ENCODE measurements around the gene SLC2A8.

Gene SLC2A8

DNA sequence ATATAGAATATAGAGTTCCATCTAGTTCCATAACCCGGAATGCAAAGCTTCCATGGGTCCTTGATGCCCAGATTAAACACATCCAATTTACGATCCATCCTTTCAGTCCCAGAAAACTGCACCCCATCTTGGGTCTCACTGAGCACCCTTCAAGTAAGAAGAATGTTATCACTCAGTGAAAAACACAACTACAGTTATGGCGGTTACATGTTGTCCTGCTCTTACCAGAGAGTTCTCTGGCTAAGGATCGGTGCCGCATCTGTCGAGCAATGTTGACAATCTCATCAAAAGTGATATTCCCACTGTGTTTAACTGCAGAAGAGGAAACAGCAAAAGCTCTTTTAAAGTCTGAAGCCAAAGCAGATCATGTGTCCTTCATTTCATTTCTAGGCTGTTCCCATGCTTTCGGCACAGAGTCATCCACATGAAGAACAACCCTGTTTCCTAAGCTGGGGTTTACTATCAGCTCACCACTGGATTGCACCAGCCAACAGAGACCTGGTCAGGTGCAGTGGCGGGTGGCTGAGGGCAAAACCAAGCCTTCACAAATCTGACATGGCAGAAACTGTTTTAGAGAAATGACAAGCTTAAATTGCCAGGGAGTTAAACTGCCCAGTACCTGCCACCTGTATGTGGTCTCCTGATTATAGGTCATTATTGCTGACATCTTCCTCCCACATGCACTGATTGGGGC lies 51.3 kb downstream of the SLC2A8 start:
- peak overlapping the region; percentile 78 for H3K4me3 ChIP-seq (replicated peaks; ENCODE audit: low read depth, low read length)
- DNase-seq (ENCODE audit: low read depth), result no peak
- TF ChIP-seq, protein P1, sequence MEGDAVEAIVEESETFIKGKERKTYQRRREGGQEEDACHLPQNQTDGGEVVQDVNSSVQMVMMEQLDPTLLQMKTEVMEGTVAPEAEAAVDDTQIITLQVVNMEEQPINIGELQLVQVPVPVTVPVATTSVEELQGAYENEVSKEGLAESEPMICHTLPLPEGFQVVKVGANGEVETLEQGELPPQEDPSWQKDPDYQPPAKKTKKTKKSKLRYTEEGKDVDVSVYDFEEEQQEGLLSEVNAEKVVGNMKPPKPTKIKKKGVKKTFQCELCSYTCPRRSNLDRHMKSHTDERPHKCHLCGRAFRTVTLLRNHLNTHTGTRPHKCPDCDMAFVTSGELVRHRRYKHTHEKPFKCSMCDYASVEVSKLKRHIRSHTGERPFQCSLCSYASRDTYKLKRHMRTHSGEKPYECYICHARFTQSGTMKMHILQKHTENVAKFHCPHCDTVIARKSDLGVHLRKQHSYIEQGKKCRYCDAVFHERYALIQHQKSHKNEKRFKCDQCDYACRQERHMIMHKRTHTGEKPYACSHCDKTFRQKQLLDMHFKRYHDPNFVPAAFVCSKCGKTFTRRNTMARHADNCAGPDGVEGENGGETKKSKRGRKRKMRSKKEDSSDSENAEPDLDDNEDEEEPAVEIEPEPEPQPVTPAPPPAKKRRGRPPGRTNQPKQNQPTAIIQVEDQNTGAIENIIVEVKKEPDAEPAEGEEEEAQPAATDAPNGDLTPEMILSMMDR (IDR thresholded peaks at IDR 0.05; ENCODE audit: low read length, missing control alignments), result no peak

DNA sequence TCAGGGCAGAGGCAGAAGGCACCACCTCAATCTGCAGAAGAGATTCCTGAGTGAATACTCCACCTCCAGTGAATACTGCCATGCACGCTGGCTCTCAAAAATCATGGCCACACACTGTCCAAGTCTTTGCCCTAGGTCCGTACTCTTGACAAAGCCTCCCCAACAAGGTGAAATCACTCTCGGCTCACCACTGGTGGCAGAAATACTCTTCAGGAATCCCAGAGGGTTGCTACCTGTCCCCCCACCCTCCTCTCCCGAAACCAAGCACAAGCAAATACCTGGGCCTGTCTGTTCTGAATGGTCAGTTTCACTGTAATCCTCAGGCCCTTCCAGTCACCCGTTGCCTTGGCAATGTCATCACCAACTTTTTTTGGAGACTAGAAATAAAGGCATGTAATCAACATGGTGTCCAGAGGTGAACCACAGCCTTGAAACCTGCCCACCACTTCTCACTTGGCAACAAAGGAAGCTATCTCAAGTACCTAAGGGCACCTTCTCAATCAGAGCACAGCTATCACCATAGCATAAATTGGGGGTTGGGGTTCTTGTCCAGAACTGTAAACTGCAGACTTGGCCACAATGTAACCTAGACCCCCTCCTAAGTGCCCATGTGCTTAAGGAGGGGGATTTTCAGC lies 52.5 kb downstream of the SLC2A8 start:
- TF ChIP-seq, protein P1 (IDR thresholded peaks at IDR 0.05; ENCODE audit: low read length, missing control alignments), result no peak
- no peak for DNase-seq (ENCODE audit: low read depth)
- peak overlapping the region; percentile 78 for H3K4me3 ChIP-seq (replicated peaks; ENCODE audit: low read depth, low read length)

DNA sequence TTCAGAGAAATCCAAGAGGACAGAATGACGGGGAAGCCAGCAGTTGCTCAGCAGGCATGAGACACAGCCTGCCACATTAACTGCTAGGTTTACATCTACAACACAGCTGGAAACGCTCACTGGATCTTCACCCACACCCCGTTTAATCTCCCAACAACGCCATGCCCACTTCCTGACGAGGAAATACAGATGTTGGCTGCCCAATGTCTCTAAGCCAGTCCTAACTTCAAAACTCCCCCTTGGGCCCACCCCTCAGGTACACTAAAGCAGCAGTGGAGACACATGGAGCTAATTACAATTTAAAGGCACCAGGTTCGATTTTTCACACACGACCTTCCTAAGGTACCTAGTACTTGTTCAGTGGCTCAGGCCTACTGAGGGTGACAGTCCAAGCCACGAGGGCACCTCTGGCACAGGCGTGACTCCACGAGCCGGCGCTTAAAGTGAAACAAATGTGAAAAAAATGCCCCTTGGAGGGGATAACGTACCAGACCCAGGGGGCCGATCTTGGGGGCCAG lies 53.3 kb downstream of the SLC2A8 start:
- DNase-seq (ENCODE audit: low read depth), result peak; percentile 41
- TF ChIP-seq, protein P1 (IDR thresholded peaks at IDR 0.05; ENCODE audit: low read length, missing control alignments), result no peak
- peak overlapping the region; percentile 78 for H3K4me3 ChIP-seq (replicated peaks; ENCODE audit: low read depth, low read length)

DNA sequence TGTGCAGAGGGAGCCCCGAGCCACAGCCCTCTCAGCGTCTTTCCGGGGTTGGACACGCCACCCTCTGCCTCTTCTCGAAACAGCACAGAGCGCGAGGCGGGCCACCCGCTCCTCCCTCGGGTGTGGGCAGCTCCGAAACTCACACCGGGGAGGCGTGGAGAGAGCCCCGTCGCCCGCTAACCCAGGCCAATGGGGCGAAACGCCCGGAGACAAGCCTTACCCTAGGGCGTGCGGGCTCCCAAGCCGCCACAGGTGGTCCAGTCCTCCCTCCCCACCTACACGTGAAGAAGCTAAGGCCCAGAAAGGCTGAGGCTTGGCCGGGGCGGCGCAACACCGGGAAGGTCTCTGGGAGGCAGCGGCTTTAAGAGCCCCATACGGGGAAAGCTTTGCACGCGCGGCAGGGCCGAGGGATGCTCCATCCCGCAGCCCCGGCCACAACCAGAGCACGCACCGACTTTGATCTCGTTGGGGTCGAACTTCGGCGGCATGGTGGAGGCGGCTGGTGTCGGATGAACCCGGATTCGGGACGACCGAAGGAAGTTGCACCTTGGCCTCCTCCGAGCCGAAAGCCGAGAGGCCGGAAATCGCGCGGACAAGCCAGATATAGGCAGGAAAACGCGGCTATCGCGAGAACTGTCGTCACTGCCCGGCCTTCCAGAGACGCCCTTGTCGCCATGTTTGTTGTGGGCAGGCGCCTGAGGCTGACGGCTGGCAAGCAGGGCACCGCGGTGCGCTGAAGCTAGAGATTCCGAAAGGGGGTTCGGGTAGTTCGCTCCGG lies 54.0 kb downstream of the SLC2A8 start, which contains the start of the genes LRSAM1 and RPL12:
Gene LRSAM1 (plus strand): TSS at position 681 of the 778 bp plus-strand sequence. CDS start 3,018 bp downstream, outside the sequence.
Gene RPL12 (minus strand): TSS at position 577 of the 778 bp plus-strand sequence. CDS start 89 bp downstream, at position 488.
- DNase-seq (ENCODE audit: low read depth), result peak; percentile 97
- peak within 1 kb of the TSS; percentile 78 for H3K4me3 ChIP-seq (replicated peaks; ENCODE audit: low read depth, low read length)
- TF ChIP-seq, protein P1 (IDR thresholded peaks at IDR 0.05; ENCODE audit: low read length, missing control alignments), result no peak

DNA sequence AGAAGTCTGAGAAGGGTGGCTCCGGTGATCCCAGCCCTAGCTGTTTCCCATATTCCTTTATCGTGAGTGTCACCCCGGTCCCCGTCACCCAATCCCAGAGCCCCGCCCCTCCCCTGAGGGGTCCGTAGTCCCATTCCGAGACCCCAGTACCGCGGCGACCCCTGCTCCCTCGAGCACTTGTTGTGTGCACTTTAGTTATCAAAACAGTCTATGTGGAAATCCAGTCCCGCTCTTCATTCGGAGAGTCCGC lies 54.6 kb downstream of the SLC2A8 start:
- TF ChIP-seq, protein P1 (IDR thresholded peaks at IDR 0.05; ENCODE audit: low read length, missing control alignments), result no peak

DNA sequence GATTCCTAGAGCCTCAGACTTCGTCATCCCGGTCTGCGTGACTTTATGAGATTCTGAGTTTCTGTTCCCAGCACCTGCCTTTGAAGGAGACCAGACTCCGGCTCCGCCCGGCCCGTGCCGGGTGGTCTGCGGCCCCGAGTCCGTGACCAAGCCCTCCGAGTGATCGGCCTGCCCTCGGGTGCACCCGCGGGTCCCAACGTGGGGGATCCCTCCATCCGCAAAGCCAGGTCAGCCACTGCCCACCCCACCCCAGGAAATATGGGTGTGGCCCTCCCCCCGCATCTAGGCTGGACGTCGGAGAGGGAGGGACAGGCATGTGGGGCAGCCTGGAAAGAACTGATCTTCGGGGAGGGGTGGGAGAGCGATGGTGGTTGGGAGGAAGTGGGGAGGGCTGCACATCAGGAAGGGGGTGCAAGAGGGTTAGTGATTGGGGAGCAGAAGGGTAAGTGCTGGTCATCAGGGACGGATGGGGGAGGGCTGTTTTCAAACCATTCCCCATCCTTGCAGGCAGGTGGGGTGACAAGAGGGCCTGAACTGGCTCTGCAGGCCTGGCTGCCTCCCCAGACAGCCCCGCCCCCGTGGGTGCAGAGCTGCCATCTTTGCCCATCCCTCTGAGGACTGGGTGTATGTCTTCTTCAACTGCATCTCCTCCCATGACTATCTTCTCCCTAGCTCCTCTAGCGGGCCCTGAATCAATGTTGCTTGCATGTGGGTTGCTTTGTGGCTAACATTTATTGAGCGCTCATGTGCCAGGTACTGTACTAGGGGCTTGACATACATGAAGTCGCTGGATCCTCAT lies 55.1 kb downstream of the SLC2A8 start:
- peak overlapping the region; percentile 78 for H3K4me3 ChIP-seq (replicated peaks; ENCODE audit: low read depth, low read length)
- peak; percentile 55 for DNase-seq (ENCODE audit: low read depth)
- TF ChIP-seq, protein P1 (IDR thresholded peaks at IDR 0.05; ENCODE audit: low read length, missing control alignments), result no peak

More for the DNA sequence above, 54.6 kb downstream of the SLC2A8 start:
- DNase-seq (ENCODE audit: low read depth), result no peak
- peak overlapping the region; percentile 78 for H3K4me3 ChIP-seq (replicated peaks; ENCODE audit: low read depth, low read length)

All from fibroblast of pulmonary artery (primary cell).